Activated T-helper 2 cell treated with anti-CD3 and anti-CD28 coated beads, Interferon-gamma antibody, Interleukin-2, Interleukin-4, amounts not matched to agents 10 μg/mL and 5 μg/mL and 100 μg/mL, durations not matched to agents 14 hours and 24 hours and 36 hours (primary cell): ENCODE data around the gene NR4A1. TPM values are rescaled to one million over a fixed set of nuclear protein-coding genes. Genes with fewer than 3 reads are reported as not detected.
"Not testable (repeated sequence)": the region's sequence is repeated elsewhere in the genome, so short reads cannot be mapped to it uniquely, and the experiment has no call there.

Experiments used
- DNase-seq: peaks from one replicate; pipeline ENCODE4 v3.0.0; 2021; ENCODE audit warnings: low spot score
- H3K27ac Mint-ChIP-seq: one replicate; pipeline ENCODE4 v1.8.0; 2021; ENCODE audit warnings: mixed read lengths
- H3K27me3 Mint-ChIP-seq: one replicate; pipeline ENCODE4 v1.8.0; 2021; ENCODE audit warnings: low read depth, mixed read lengths
- H3K36me3 Mint-ChIP-seq: one replicate; pipeline ENCODE4 v1.8.0; 2021; ENCODE audit warnings: low read depth, mixed read lengths
- H3K4me1 Mint-ChIP-seq: one replicate; pipeline ENCODE4 v1.8.0; 2021; ENCODE audit warnings: low read depth, mixed read lengths
- H3K4me3 Mint-ChIP-seq: one replicate; pipeline ENCODE4 v1.8.0; 2021; ENCODE audit warnings: low read depth, mild to moderate bottlenecking, moderate library complexity, mixed read lengths
- H3K9me3 Mint-ChIP-seq: one replicate; pipeline ENCODE4 v1.8.0; 2021; ENCODE audit warnings: mixed read lengths
- intact Hi-C: fragments of 100-400 bp; cut with micrococcal nuclease; formaldehyde crosslinking; loops from one replicate; pipeline ENCODE4 v1.15.1; 2023
- total RNA-seq: library from RNA; stranded (reverse); gene quantifications from 2 replicates; pipeline ENCODE4 v1.2.3, GENCODE V29; 2022

NR4A1 gene
- total RNA-seq, 1 donor from 2014 or later, result 134 TPM

- Mint-ChIP-seq H3K36me3 (no peaks in the 10 kb centered on the region), H3K9me3 (no peaks in the 10 kb centered on the region), H3K27me3 (peaks cover 24% of the 10 kb centered on the region), H3K4me3 (no peak overlapping the region), H3K4me1 (peaks cover 3% of the 10 kb centered on the region), H3K27ac (no peak overlapping the region)
- no peak for DNase-seq
- intact Hi-C loops, result no loop called here
Observed at GRCh38 chr12:52085682-52086180, 34.5 kb downstream of the NR4A1 start.

GRCh38 chr12:52086366-52086765, 35.1 kb downstream of the NR4A1 start:
- H3K36me3 Mint-ChIP-seq, result no peaks in the 10 kb centered on the region
- no peak overlapping the region for H3K27ac Mint-ChIP-seq
- intact Hi-C loops, result no loop called here
- H3K9me3 Mint-ChIP-seq, result no peaks in the 10 kb centered on the region
- H3K4me1 Mint-ChIP-seq, result peaks cover 3% of the 10 kb centered on the region
- no peak overlapping the region for H3K4me3 Mint-ChIP-seq
- peaks cover 31% of the 10 kb centered on the region for H3K27me3 Mint-ChIP-seq
- no peak for DNase-seq

- peaks cover 3% of the 10 kb centered on the region for H3K4me1 Mint-ChIP-seq
- no peak for DNase-seq
- no peak overlapping the region for H3K4me3 Mint-ChIP-seq
- no peak overlapping the region for H3K27ac Mint-ChIP-seq
- intact Hi-C loops, result no loop called here
- H3K9me3 Mint-ChIP-seq, result no peaks in the 10 kb centered on the region
- peaks cover 39% of the 10 kb centered on the region for H3K27me3 Mint-ChIP-seq
- no peaks in the 10 kb centered on the region for H3K36me3 Mint-ChIP-seq
Observed at GRCh38 chr12:52086944-52087835, 35.9 kb downstream of the NR4A1 start.

- no peaks in the 10 kb centered on the region for H3K36me3 Mint-ChIP-seq
Observed at GRCh38 chr12:52087961-52088820, 36.9 kb downstream of the NR4A1 start.

DNA sequence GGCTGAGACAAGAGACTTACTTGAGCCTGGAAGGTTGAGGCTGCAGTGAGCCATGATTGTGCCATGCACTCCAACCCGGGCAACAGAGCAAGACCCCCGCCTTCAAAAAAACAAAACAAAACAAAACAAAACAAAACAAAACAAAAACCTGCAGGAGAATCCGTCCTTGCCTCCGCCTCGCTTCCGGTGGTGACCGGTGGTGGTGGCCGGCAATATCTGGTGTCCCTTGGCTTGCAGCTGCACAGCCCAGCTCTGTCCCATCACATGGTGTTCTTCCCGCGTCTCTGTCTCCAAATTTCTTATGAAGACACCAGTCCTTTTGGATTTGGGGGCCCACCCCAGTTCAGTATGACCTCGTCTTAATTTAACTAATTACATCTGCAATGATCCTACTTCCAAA, 38.2 kb downstream of the NR4A1 start:
- Mint-ChIP-seq H3K36me3 (no peaks in the 10 kb centered on the region), H3K27me3 (peaks cover 40% of the 10 kb centered on the region), H3K4me3 (no peak overlapping the region), H3K4me1 (no peaks in the 10 kb centered on the region), H3K27ac (no peak overlapping the region), H3K9me3 (no peaks in the 10 kb centered on the region)
- intact Hi-C loops, result no loop called here
- no peak for DNase-seq

More at GRCh38 chr12:52087961-52088820, 36.9 kb downstream of the NR4A1 start:
- Mint-ChIP-seq H3K4me3 (no peak overlapping the region), H3K9me3 (no peaks in the 10 kb centered on the region), H3K27me3 (peaks cover 40% of the 10 kb centered on the region), H3K27ac (no peak overlapping the region), H3K4me1 (peaks cover 3% of the 10 kb centered on the region)
- no peak for DNase-seq
- intact Hi-C loops, result no loop called here

DNA sequence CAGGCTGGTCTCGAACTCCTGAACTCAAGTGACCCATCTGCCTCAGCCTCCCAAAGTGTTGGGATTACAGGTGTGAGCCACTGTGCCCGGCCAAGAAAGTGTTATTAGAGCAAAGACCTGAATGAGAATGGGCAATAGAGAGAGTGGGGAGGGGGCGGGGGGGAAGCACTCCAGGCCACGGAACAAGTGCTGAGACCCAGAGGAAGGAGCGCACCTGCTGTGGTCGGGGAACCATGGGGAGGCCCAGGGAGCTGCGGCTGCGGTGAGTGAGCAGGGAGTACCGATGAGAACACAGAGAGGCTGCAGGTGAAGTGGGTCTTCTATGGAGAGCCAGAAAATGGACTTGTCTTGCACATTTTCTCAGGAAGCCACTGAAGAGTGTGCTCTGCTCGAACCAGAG, 39.0 kb downstream of the NR4A1 start:
- H3K27me3 Mint-ChIP-seq, result peaks cover 40% of the 10 kb centered on the region

DNA sequence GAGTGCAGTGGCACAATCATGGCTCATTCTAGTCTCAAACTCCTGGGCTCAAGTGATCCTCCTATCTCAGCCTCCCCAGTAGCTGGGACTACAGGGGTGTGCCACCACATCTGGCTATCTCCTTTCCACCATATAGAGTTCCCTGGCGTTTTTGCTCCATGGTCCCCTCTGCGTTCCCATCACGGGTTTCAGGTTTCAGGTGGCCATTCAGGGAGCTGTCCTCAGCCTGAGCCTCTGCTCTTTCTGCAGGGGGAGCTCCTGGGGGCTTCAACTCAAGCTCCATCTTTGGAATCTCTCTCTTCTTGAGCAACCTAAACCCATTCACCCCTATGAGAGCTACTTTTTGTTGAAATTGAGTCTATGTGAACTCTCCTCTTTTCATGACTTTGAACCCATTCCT, 39.8 kb downstream of the NR4A1 start:
- H3K36me3 Mint-ChIP-seq, result no peaks in the 10 kb centered on the region
- H3K9me3 Mint-ChIP-seq, result no peaks in the 10 kb centered on the region
- no peak for DNase-seq
- intact Hi-C loops, result no loop called here
- H3K4me1 Mint-ChIP-seq, result no peaks in the 10 kb centered on the region
- peaks cover 40% of the 10 kb centered on the region for H3K27me3 Mint-ChIP-seq
- no peak overlapping the region for H3K27ac Mint-ChIP-seq
- H3K4me3 Mint-ChIP-seq, result no peak overlapping the region

More for the DNA sequence above, 39.0 kb downstream of the NR4A1 start:
- Mint-ChIP-seq H3K27ac (no peak overlapping the region), H3K9me3 (no peaks in the 10 kb centered on the region), H3K4me3 (no peak overlapping the region), H3K36me3 (no peaks in the 10 kb centered on the region), H3K4me1 (no peaks in the 10 kb centered on the region)
- intact Hi-C loops, result no loop called here
- DNase-seq, result no peak

DNA sequence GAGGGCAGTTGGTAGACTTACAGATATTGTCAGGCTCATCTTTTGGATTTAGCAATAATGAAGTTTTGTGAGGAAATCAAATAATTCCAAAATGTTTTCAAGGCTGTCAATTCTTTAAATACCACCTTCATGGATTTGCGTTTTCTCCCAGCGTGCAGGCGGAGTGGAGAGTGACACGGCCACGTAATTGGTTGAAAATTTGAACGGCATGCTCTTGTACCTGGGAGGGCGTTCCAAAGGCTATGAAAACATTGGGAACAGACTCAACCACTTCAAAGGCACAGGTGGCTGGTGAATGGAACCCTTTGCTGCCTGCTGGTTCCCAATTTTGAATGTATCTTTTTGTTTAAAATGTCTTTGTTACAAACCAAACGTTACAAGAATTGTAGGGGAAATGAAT, 40.6 kb downstream of the NR4A1 start:
- no peak for DNase-seq
- H3K27me3 Mint-ChIP-seq, result peaks cover 40% of the 10 kb centered on the region

GRCh38 chr12:52093346-52093745, 42.1 kb downstream of the NR4A1 start:
- DNase-seq, result no peak
- intact Hi-C loops, result no loop called here
- Mint-ChIP-seq H3K27ac (no peak overlapping the region), H3K9me3 (no peaks in the 10 kb centered on the region), H3K27me3 (peaks cover 32% of the 10 kb centered on the region), H3K36me3 (no peaks in the 10 kb centered on the region), H3K4me1 (no peaks in the 10 kb centered on the region), H3K4me3 (no peak overlapping the region)

More for the DNA sequence above, 40.6 kb downstream of the NR4A1 start:
- H3K4me3 Mint-ChIP-seq, result no peak overlapping the region
- H3K9me3 Mint-ChIP-seq, result no peaks in the 10 kb centered on the region
- no peaks in the 10 kb centered on the region for H3K4me1 Mint-ChIP-seq
- no peaks in the 10 kb centered on the region for H3K36me3 Mint-ChIP-seq
- intact Hi-C loops, result no loop called here
- H3K27ac Mint-ChIP-seq, result no peak overlapping the region

DNA sequence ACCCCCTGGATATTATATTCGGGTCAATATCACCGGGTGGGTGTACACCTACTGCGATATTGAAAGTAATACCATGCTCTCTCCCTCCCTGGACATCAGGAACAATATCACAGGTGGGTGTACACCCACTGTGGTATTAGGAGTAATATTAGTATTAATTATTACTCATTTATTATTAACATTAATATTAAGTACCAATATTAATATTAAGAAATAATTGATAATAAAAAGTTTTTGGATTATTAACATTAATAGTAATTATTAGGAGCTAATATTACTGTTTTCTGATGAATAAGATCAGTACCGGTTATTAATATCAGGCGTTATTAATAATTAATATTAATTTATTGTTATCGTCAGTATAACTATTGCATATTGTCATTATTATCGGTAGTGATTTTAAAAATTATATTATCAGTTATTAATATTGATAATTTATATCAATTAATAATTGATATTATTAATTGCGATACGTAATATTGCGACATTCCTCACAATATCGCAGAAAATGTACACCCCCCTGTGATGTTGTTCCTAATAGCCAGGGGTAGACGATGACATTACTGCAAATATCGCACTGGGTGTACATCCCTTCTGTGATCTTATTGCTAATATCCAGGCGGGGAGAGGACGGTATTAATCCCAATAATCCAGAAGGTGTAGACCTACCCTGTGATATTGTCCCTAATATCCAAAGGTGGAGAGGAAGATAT, 45.2 kb downstream of the NR4A1 start:
- no peaks in the 10 kb centered on the region for H3K4me1 Mint-ChIP-seq
- no peak for DNase-seq
- H3K36me3 Mint-ChIP-seq, result no peaks in the 10 kb centered on the region
- no peak overlapping the region for H3K4me3 Mint-ChIP-seq
- no peak overlapping the region for H3K27ac Mint-ChIP-seq
- intact Hi-C loops, result no loop called here
- no peaks in the 10 kb centered on the region for H3K9me3 Mint-ChIP-seq
- H3K27me3 Mint-ChIP-seq, result peaks cover 9% of the 10 kb centered on the region

DNA sequence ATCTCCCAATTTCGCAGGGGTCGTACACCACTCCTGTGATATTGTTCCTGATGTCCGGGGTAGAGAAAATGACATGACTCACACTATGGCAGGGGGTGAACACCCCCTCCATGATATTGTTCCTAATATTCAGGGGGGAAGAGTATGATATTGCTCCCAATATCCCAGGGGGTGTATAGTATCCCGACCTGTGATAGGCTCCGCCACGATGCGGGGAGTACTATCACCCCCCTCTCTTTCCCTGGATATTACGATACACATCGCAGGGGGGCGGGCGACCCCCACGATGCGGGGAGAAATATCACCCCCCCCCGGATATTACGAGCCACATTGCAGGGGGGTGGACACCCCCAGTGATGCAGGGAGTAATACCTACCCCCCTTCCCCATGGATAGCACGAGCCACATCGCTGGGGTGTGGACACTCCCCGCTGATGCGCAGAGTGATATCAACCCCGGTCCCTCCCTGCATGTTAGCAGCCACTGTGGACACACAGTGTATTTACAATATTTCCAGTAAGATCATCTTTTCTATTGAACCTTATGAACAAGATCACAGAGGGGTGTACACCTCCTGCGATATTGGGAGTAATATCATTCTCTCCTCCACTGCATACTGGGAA, 45.9 kb downstream of the NR4A1 start:
- peaks cover 3% of the 10 kb centered on the region for H3K27me3 Mint-ChIP-seq
- no peak for DNase-seq
- intact Hi-C loops, result no loop called here

DNA sequence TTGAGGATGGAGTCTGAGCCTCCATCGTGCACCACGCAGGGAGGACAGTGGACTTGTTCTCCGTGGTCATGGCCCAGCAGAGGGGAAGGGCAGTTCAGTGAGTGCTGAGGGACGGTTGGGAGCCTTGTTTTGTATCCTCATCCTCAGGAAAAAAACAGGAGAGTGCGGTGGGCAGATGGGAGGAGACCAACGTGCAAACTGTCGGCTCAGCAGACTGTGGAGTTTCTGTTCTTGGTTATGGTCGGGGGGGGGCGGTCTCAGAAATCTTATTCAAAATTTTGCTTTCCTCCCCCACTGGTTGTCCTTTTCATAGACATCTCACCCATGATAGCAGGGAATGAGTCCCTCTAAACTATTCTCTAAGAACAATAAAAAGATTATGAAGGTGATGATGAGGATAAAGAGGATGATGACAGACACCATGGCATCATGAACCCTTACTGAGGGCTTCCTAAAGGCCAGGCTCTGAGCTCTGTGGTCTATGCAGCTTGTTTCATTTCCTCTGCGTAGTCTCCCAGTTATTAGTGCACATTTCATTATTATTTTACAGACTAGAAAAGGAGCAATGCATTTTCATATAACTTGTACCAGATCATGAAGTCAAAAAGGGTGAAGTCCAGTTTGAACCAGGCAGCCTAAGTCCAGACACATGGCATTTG, 53.3 kb downstream of the NR4A1 start:
- H3K27ac Mint-ChIP-seq, H3K4me1 Mint-ChIP-seq, H3K36me3 Mint-ChIP-seq, H3K9me3 Mint-ChIP-seq, DNase-seq, intact Hi-C loops, H3K4me3 Mint-ChIP-seq: not testable (repeated sequence)
- H3K27me3 Mint-ChIP-seq, result peaks cover 31% of the 10 kb centered on the region

More for the DNA sequence above, 45.9 kb downstream of the NR4A1 start:
- no peaks in the 10 kb centered on the region for H3K4me1 Mint-ChIP-seq
- no peaks in the 10 kb centered on the region for H3K36me3 Mint-ChIP-seq
- no peaks in the 10 kb centered on the region for H3K9me3 Mint-ChIP-seq
- no peak overlapping the region for H3K27ac Mint-ChIP-seq
- H3K4me3 Mint-ChIP-seq, result no peak overlapping the region
